ENCODE data around the gene IFT25. TPM values are rescaled to one million over a fixed set of nuclear protein-coding genes. Genes with fewer than 3 reads are reported as not detected.
A peak's percentile ranks its signal among the peaks of the same experiment; 100 is the strongest.
"Not testable (repeated sequence)": the region's sequence is repeated elsewhere in the genome, so short reads cannot be mapped to it uniquely, and the experiment has no call there.

IFT25 gene
- 10 to 100 TPM; 27.9 to 57.3 (median 40.6) TPM for total RNA-seq

- 0 to 5% methylated on average over 2 to 4 of the region's 90 CpGs; no CpG with 5 or more reads in 8 of the 10 experiments for WGBS, 10 experiments
- peak within 1 kb of the TSS; percentile 54 to 87 (median 70) for H3K4me3 ChIP-seq
- in situ Hi-C loops (cut with MboI; ENCODE audit: low pct_unique_long_range_greater_than_20kb in 2 of 9, low sequenced_read_pairs in 9 of 9, unreplicated experiment in 9 of 9) = no loop called here
- peak within 1 kb of the TSS; percentile 60 to 75 for H3K27ac ChIP-seq
- ATAC-seq (replicated peaks in 6 of 8) = peak; percentile 67 to 83 (median 80)
- H3K4me1 ChIP-seq (replicated peaks in 1 of 2) = peaks cover 27 to 31% of the 10 kb centered on the region in 2 donors
Measured at GRCh38 chr1:53945433-53946251, at the start of gene IFT25. IFT25 (minus strand) TSS chr1:53945699; CDS start chr1:53940082, 5,617 bp downstream.

GRCh38 chr1:53994516-53994915 lies 49.0 kb upstream of the IFT25 start:
- ATAC-seq (replicated peaks in 6 of 8); H3K4me3 ChIP-seq; H3K27ac ChIP-seq; in situ Hi-C loops (cut with MboI; ENCODE audit: low pct_unique_long_range_greater_than_20kb in 2 of 9, low sequenced_read_pairs in 9 of 9, unreplicated experiment in 9 of 9); H3K4me1 ChIP-seq (replicated peaks in 1 of 2): not testable (repeated sequence)
- 28 to 93% (median 59%) methylated on average over 1 to 2 of the region's 2 CpGs for WGBS, 10 experiments

- Histone ChIP-seq H3K4me1 (replicated peaks in 1 of 2) (peaks cover 4% of the 10 kb centered on the region in 2 donors), H3K4me3 (no peak overlapping the region), H3K27ac (no peak overlapping the region)
- 0 to 60% (median 33%) methylated on average over 1 to 2 of the region's 4 CpGs; no CpG with 5 or more reads in 5 of the 10 experiments for WGBS, 10 experiments
- in situ Hi-C loops (cut with MboI; ENCODE audit: low pct_unique_long_range_greater_than_20kb in 2 of 9, low sequenced_read_pairs in 9 of 9, unreplicated experiment in 9 of 9) = no loop called here
- ATAC-seq (replicated peaks in 6 of 8) = peak in 6 of 8 experiments; percentile 33 to 98 (median 86)
Measured at GRCh38 chr1:53992085-53992874, 46.8 kb upstream of the IFT25 start.

GRCh38 chr1:53987880-53988279 lies 42.4 kb upstream of the IFT25 start:
- ATAC-seq (replicated peaks in 6 of 8) = peak in 6 of 8 experiments; percentile 14 to 96 (median 82)
- Histone ChIP-seq H3K4me3 (no peak overlapping the region), H3K27ac (no peak overlapping the region), H3K4me1 (replicated peaks in 1 of 2) (peaks cover 4% of the 10 kb centered on the region in 2 donors)
- in situ Hi-C loops (cut with MboI; ENCODE audit: low pct_unique_long_range_greater_than_20kb in 2 of 9, low sequenced_read_pairs in 9 of 9, unreplicated experiment in 9 of 9) = no loop called here
- WGBS, 10 experiments = 67 to 95% (median 75%) methylated on average over 1 to 2 of the region's 2 CpGs; no CpG with 5 or more reads in 1 of the 10 experiments

- no peak overlapping the region for H3K27ac ChIP-seq
- peaks cover 10 to 13% of the 10 kb centered on the region in 2 donors for H3K4me1 ChIP-seq (replicated peaks in 1 of 2)
- in situ Hi-C loops (cut with MboI; ENCODE audit: low pct_unique_long_range_greater_than_20kb in 2 of 9, low sequenced_read_pairs in 9 of 9, unreplicated experiment in 9 of 9) = no loop called here
- no peak overlapping the region for H3K4me3 ChIP-seq
- no peak for ATAC-seq (replicated peaks in 6 of 8)
- 62 to 100% (median 92%) methylated on average over 1 to 3 of the region's 3 CpGs; no CpG with 5 or more reads in 1 of the 10 experiments for WGBS, 10 experiments
Measured at GRCh38 chr1:53986458-53986857, 41.0 kb upstream of the IFT25 start.

- ATAC-seq (replicated peaks in 6 of 8) = peak in 3 of 8 experiments; percentile 32 to 53 (median 48)
- Histone ChIP-seq H3K4me1 (replicated peaks in 1 of 2) (peaks cover 10 to 13% of the 10 kb centered on the region in 2 donors), H3K27ac (no peak overlapping the region), H3K4me3 (no peak overlapping the region)
- in situ Hi-C loops (cut with MboI; ENCODE audit: low pct_unique_long_range_greater_than_20kb in 2 of 9, low sequenced_read_pairs in 9 of 9, unreplicated experiment in 9 of 9) = no loop called here
Measured at GRCh38 chr1:53984726-53985125, 39.2 kb upstream of the IFT25 start.

GRCh38 chr1:53982763-53983104 lies 37.2 kb upstream of the IFT25 start:
- 0 to 30% (median 13%) methylated on average over 1 to 4 of the region's 4 CpGs; no CpG with 5 or more reads in 2 of the 10 experiments for WGBS, 10 experiments
- Histone ChIP-seq H3K27ac (no peak overlapping the region), H3K4me3 (peak overlapping the region in 2 of 5 donors; percentile 1 to 6), H3K4me1 (replicated peaks in 1 of 2) (peaks cover 7 to 11% of the 10 kb centered on the region in 2 donors)
- in situ Hi-C loops (cut with MboI; ENCODE audit: low pct_unique_long_range_greater_than_20kb in 2 of 9, low sequenced_read_pairs in 9 of 9, unreplicated experiment in 9 of 9) = no loop called here
- no peak for ATAC-seq (replicated peaks in 6 of 8)

- 18 to 90% (median 38%) methylated on average over 2 to 20 of the region's 20 CpGs; no CpG with 5 or more reads in 1 of the 10 experiments for WGBS, 10 experiments
- in situ Hi-C loops (cut with MboI; ENCODE audit: low pct_unique_long_range_greater_than_20kb in 2 of 9, low sequenced_read_pairs in 9 of 9, unreplicated experiment in 9 of 9) = no loop called here
Measured at GRCh38 chr1:53982034-53982762, 36.7 kb upstream of the IFT25 start.

GRCh38 chr1:53981220-53981619 lies 35.7 kb upstream of the IFT25 start:
- no peak overlapping the region for H3K27ac ChIP-seq
- H3K4me3 ChIP-seq = no peak overlapping the region
- peaks cover 6 to 9% of the 10 kb centered on the region in 2 donors for H3K4me1 ChIP-seq (replicated peaks in 1 of 2)
- 94 to 100% (median 100%) methylated on average over 1 to 6 of the region's 6 CpGs; no CpG with 5 or more reads in 3 of the 10 experiments for WGBS, 10 experiments
- ATAC-seq (replicated peaks in 6 of 8) = no peak
- in situ Hi-C loops (cut with MboI; ENCODE audit: low pct_unique_long_range_greater_than_20kb in 2 of 9, low sequenced_read_pairs in 9 of 9, unreplicated experiment in 9 of 9) = no loop called here

More at GRCh38 chr1:53982034-53982762, 36.7 kb upstream of the IFT25 start:
- Histone ChIP-seq H3K4me1 (replicated peaks in 1 of 2) (peaks cover 6 to 9% of the 10 kb centered on the region in 2 donors), H3K4me3 (peak overlapping the region in 2 of 5 donors; percentile 1 to 6), H3K27ac (no peak overlapping the region)
- ATAC-seq (replicated peaks in 6 of 8) = peak; percentile 63 to 97 (median 86)

- WGBS, 10 experiments = 75 to 100% (median 90%) methylated on average over 1 to 13 of the region's 13 CpGs; no CpG with 5 or more reads in 1 of the 10 experiments
- Histone ChIP-seq H3K4me3 (no peak overlapping the region), H3K27ac (no peak overlapping the region), H3K4me1 (replicated peaks in 1 of 2) (peaks cover 6 to 9% of the 10 kb centered on the region in 2 donors)
- in situ Hi-C loops (cut with MboI; ENCODE audit: low pct_unique_long_range_greater_than_20kb in 2 of 9, low sequenced_read_pairs in 9 of 9, unreplicated experiment in 9 of 9) = no loop called here
- ATAC-seq (replicated peaks in 6 of 8) = no peak
Measured at GRCh38 chr1:53979712-53980450, 34.4 kb upstream of the IFT25 start.

GRCh38 chr1:53975861-53976260 lies 30.4 kb upstream of the IFT25 start:
- WGBS, 10 experiments = 90 to 100% (median 93%) methylated on average over 1 to 7 of the region's 7 CpGs; no CpG with 5 or more reads in 4 of the 10 experiments
- Histone ChIP-seq H3K27ac (no peak overlapping the region), H3K4me3 (no peak overlapping the region), H3K4me1 (replicated peaks in 1 of 2) (no peaks in the 10 kb centered on the region)
- in situ Hi-C loops (cut with MboI; ENCODE audit: low pct_unique_long_range_greater_than_20kb in 2 of 9, low sequenced_read_pairs in 9 of 9, unreplicated experiment in 9 of 9) = no loop called here
- ATAC-seq (replicated peaks in 6 of 8) = no peak

GRCh38 chr1:53971718-53972117 lies 26.2 kb upstream of the IFT25 start:
- H3K4me3 ChIP-seq = no peak overlapping the region
- WGBS, 10 experiments = 50 to 100% (median 85%) methylated on average over 1 to 2 of the region's 2 CpGs; no CpG with 5 or more reads in 1 of the 10 experiments
- no peak for ATAC-seq (replicated peaks in 6 of 8)
- no peaks in the 10 kb centered on the region for H3K4me1 ChIP-seq (replicated peaks in 1 of 2)
- in situ Hi-C loops (cut with MboI; ENCODE audit: low pct_unique_long_range_greater_than_20kb in 2 of 9, low sequenced_read_pairs in 9 of 9, unreplicated experiment in 9 of 9) = loop anchor here in 2 of 9 experiments (25.0 kb wide), 1 partner anchor 109 kb away; no protein-coding TSS in a partner anchor
- no peak overlapping the region for H3K27ac ChIP-seq

All from motor neuron (in vitro differentiated cells).